SK-N-SH (cell line): Measurements from ENCODE around the gene HELT. TPM values are rescaled to one million over a fixed set of nuclear protein-coding genes. Genes with fewer than 3 reads are reported as not detected.

Experiments
- CTCF ChIA-PET: fragments of 300-600, 350-600 bp; formaldehyde crosslinking; extraction: SDS; loops from one replicate; lab custom pipeline; 2021; lab: Yijun Ruan, JAX
- POLR2A ChIA-PET: fragments of 350-600 bp; sonication (Branson Sonifier 250); formaldehyde crosslinking; extraction: SDS; loops from one replicate; lab custom pipeline; 2020; ENCODE audit warnings: antibody characterized with exemption, inconsistent platforms; lab: Yijun Ruan, JAX
- DNase-seq: peaks from one replicate; pipeline ENCODE4 v3.0.0; 2012
- H2AFZ ChIP-seq: fragments of 200-600 bp; sonication (generic); 2 replicates; pipeline ENCODE4 v1.8.1; 2016; ENCODE audit warnings: antibody characterized with exemption, mild to moderate bottlenecking, low read depth
- H3F3A ChIP-seq: fragments of 200-600 bp; sonication (generic); replicated peaks from 2 replicates; pipeline ENCODE3; 2016; ENCODE audit warnings: antibody characterized with exemption, mild to moderate bottlenecking; ENCODE audit not compliant: insufficient read depth
- H3K27ac ChIP-seq, 2 experiments: fragments of 200-500 bp in 1 of 2; fragments of 200-600 bp in 1 of 2; sonication (Bioruptor generic) in 1 of 2; sonication (generic), shearing (Covaris generic) in 1 of 2; 2 replicates each; pipeline versions ENCODE4 v1.5.1 to v1.6.1; 2014 to 2016; ENCODE audit warnings: low read depth in 2 of 2, inconsistent platforms in 1 of 2, low read length in 1 of 2, mild to moderate bottlenecking in 1 of 2, mixed read lengths in 1 of 2
- H3K27me3 ChIP-seq: fragments of 200-600 bp; sonication (generic), shearing (Covaris generic); 2 replicates; pipeline ENCODE4 v1.6.1; 2016; ENCODE audit warnings: mixed run types; ENCODE audit not compliant: insufficient read depth
- H3K36me3 ChIP-seq, 2 experiments: fragments of 200-500 bp in 1 of 2; fragments of 200-600 bp in 1 of 2; sonication (Bioruptor generic) in 1 of 2; sonication (generic) in 1 of 2; replicated peaks in 1 of 2; 2 replicates each; pipeline versions ENCODE3 to v1.5.1; 2014 to 2016; ENCODE audit warnings: low read length in 1 of 2, mild to moderate bottlenecking in 1 of 2; ENCODE audit not compliant: insufficient read depth in 2 of 2, control insufficient read depth in 1 of 2
- H3K4me1 ChIP-seq, 2 experiments: fragments of 200-500 bp in 1 of 2; fragments of 200-600 bp in 1 of 2; sonication (Bioruptor generic) in 1 of 2; sonication (generic), shearing (Covaris generic) in 1 of 2; 2 replicates each; pipeline versions ENCODE4 v1.5.1 to v1.6.1; 2014 to 2016; ENCODE audit warnings: low read depth in 1 of 2, low read length in 1 of 2, mixed run types in 1 of 2; ENCODE audit not compliant: insufficient read depth in 2 of 2, control insufficient read depth in 1 of 2
- H3K4me2 ChIP-seq: fragments of 200-600 bp; sonication (generic), shearing (Covaris generic); 2 replicates; pipeline ENCODE4 v1.6.1; 2017; ENCODE audit warnings: mixed run types
- H3K4me3 ChIP-seq, 2 experiments: fragments of 200-500 bp in 1 of 2; fragments of 200-600 bp in 1 of 2; sonication (Bioruptor generic) in 1 of 2; sonication (generic), shearing (Covaris generic) in 1 of 2; 2 replicates each; pipeline versions ENCODE4 v1.5.1 to v1.8.1; 2014 to 2016; ENCODE audit warnings: low read depth in 2 of 2, inconsistent platforms in 1 of 2, low read length in 1 of 2, mild to moderate bottlenecking in 1 of 2, mixed read lengths in 1 of 2, moderate library complexity in 1 of 2
- H3K79me2 ChIP-seq: fragments of 200-600 bp; sonication (generic); 2 replicates; pipeline ENCODE4 v1.8.1; 2017; ENCODE audit warnings: mild to moderate bottlenecking; ENCODE audit not compliant: insufficient read depth
- H3K9ac ChIP-seq: fragments of 200-600 bp; sonication (generic); 2 replicates; pipeline ENCODE4 v1.6.1; 2017; ENCODE audit warnings: mixed run types
- H3K9me2 ChIP-seq: fragments of 200-600 bp; sonication (generic); 2 replicates; pipeline ENCODE4 v1.6.1; 2017; ENCODE audit warnings: mixed run types
- H3K9me3 ChIP-seq: fragments of 200-600 bp; sonication (generic); 2 replicates; pipeline ENCODE4 v1.6.1; 2017; ENCODE audit warnings: mixed run types, mild to moderate bottlenecking, moderate library complexity
- H4K20me1 ChIP-seq: fragments of 200-600 bp; sonication (generic); 2 replicates; pipeline ENCODE4 v1.6.1; 2017; ENCODE audit warnings: mild to moderate bottlenecking, mixed run types; ENCODE audit not compliant: insufficient read depth
- CHD2 ChIP-seq: fragments of 150-350 bp; IDR thresholded peaks from 2 replicates; pipeline ENCODE4 v1.6.1; 2018; ENCODE audit warnings: low read length; ENCODE audit not compliant: partially characterized antibody
- CTCF ChIP-seq: fragments of 200-600 bp; sonication (generic); IDR thresholded peaks from 2 replicates; pipeline ENCODE4 v1.6.1; 2017; ENCODE audit warnings: antibody characterized with exemption, mild to moderate bottlenecking, moderate library complexity
- EP300 ChIP-seq, 2 experiments: IDR thresholded peaks; 2 replicates each; pipeline versions ENCODE4 v1.4.0 to v1.6.1; 2012; ENCODE audit warnings: borderline replicate concordance in 1 of 2, low read depth in 1 of 2, low read length in 1 of 2
- FOSL2 ChIP-seq: IDR thresholded peaks from 2 replicates; pipeline ENCODE4 v1.4.0; 2012; ENCODE audit warnings: low read depth, mild to moderate bottlenecking, moderate library complexity, borderline replicate concordance
- FOXJ3 ChIP-seq: sonication (generic); formaldehyde crosslinking; IDR thresholded peaks from 2 replicates; pipeline ENCODE4 v1.5.1; 2020; ENCODE audit warnings: mild to moderate bottlenecking, missing genetic modification reagents
- GABPA ChIP-seq: IDR thresholded peaks from 2 replicates; pipeline ENCODE4 v1.4.0; 2012; ENCODE audit warnings: low read depth, mild to moderate bottlenecking
- MXI1 ChIP-seq: IDR thresholded peaks from 2 replicates; pipeline ENCODE4 v1.6.1; 2012; ENCODE audit warnings: mild to moderate bottlenecking, low read depth, low read length, improper control_type of control experiment
- NFIC ChIP-seq: IDR thresholded peaks from 2 replicates; pipeline ENCODE4 v1.4.0; 2012; ENCODE audit warnings: borderline replicate concordance
- POLR2AphosphoS5 ChIP-seq: IDR thresholded peaks from 2 replicates; pipeline ENCODE4 v1.6.1; 2012; ENCODE audit warnings: low read depth, low read length
- RAD21 ChIP-seq: IDR thresholded peaks from 2 replicates; pipeline ENCODE4 v1.6.1; 2012; ENCODE audit warnings: mild to moderate bottlenecking, low read length
- RCOR1 ChIP-seq: fragments of 150-350 bp; IDR thresholded peaks from 2 replicates; pipeline ENCODE4 v1.6.1; 2017; ENCODE audit warnings: antibody characterized with exemption, low read length
- RXRA ChIP-seq: IDR thresholded peaks from 2 replicates; pipeline ENCODE4 v1.4.0; 2012; ENCODE audit warnings: low read depth, mild to moderate bottlenecking, borderline replicate concordance
- TCF12 ChIP-seq: IDR thresholded peaks from 2 replicates; pipeline ENCODE4 v1.4.0; 2012
- TEAD4 ChIP-seq: IDR thresholded peaks from 2 replicates; pipeline ENCODE4 v1.4.0; 2012; ENCODE audit warnings: mild to moderate bottlenecking, borderline replicate concordance; ENCODE audit not compliant: insufficient read depth
- USF1 ChIP-seq: IDR thresholded peaks from 2 replicates; pipeline ENCODE4 v1.4.0; 2012; ENCODE audit warnings: low read depth, borderline replicate concordance
- YY1 ChIP-seq: IDR thresholded peaks from 2 replicates; pipeline ENCODE4 v1.4.0; 2012; ENCODE audit warnings: low read depth, mild to moderate bottlenecking
- ZBTB33 ChIP-seq: IDR thresholded peaks from 2 replicates; pipeline ENCODE4 v1.4.0; 2012; ENCODE audit warnings: low read depth, borderline replicate concordance
- WGBS: methylation state at CpG from one replicate; pipeline ENCODE4 v1.1.6; 2017; ENCODE audit warnings: low lambda C conversion rate; 5-methylcytosine and 5-hydroxymethylcytosine counted together
- polyA plus RNA-seq, 3 experiments: library from polyadenylated mRNA; depleted of rRNA; stranded (reverse); fragments of >200 nt; gene quantifications; 2 replicates each; pipeline ENCODE4 v1.2.3, GENCODE V29; 2012
- TF ChIP-seq, protein P1 (sequence below): fragments of 150-350 bp; IDR thresholded peaks from 2 replicates; pipeline ENCODE4 v1.6.1; 2016; ENCODE audit warnings: mild to moderate bottlenecking, low read depth, low read length
- TF ChIP-seq, protein P2 (sequence below): IDR thresholded peaks from 2 replicates; pipeline ENCODE4; 2012

Gene HELT, protein sequence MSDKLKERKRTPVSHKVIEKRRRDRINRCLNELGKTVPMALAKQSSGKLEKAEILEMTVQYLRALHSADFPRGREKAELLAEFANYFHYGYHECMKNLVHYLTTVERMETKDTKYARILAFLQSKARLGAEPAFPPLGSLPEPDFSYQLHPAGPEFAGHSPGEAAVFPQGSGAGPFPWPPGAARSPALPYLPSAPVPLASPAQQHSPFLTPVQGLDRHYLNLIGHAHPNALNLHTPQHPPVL
- polyA plus RNA-seq (2012; rRNA removed) = not detected in 2 replicates
- not detected in 2 replicates for polyA plus RNA-seq (2012; cell fraction: cytosol; rRNA removed)
- not detected in 2 replicates for polyA plus RNA-seq (2012; cell fraction: nucleus; rRNA removed)

- H3K4me3 ChIP-seq = no peak within 1 kb of the TSS
- H2AFZ ChIP-seq = no peak within 1 kb of the TSS
- 1% methylated on average over 34 of the region's 58 CpGs for WGBS
- H3K27ac ChIP-seq = no peak within 1 kb of the TSS
- H3F3A ChIP-seq = no peaks in the 10 kb centered on the region
- no peaks in the 10 kb centered on the region for H4K20me1 ChIP-seq
- H3K4me1 ChIP-seq = no peaks in the 10 kb centered on the region
- H3K36me3 ChIP-seq = no peaks in the 10 kb centered on the region
- H3K79me2 ChIP-seq = no peaks in the 10 kb centered on the region
- ChIA-PET CTCF (interaction anchor here (1.5 to 1.9 kb wide), 3 partner anchors 13 to 116 kb away, joined by 4 to 7 read pairs (median 5); no protein-coding TSS in a partner anchor), POLR2A (no interaction called here)
- H3K4me2 ChIP-seq = no peak within 1 kb of the TSS
- DNase-seq = no peak
- H3K9me3 ChIP-seq = no peaks in the 10 kb centered on the region
- H3K9me2 ChIP-seq = no peaks in the 10 kb centered on the region
- peaks cover 60% of the 10 kb centered on the region for H3K27me3 ChIP-seq
- H3K9ac ChIP-seq = no peak within 1 kb of the TSS
- TF ChIP-seq RCOR1 (no peak), RAD21 (no peak), TEAD4 (no peak)
Measured at GRCh38 chr4:185017964-185018772, at the start of gene HELT. TSS of gene HELT (plus strand) at chr4:185018490. CDS start at chr4:185018929, 439 bp downstream.

DNA sequence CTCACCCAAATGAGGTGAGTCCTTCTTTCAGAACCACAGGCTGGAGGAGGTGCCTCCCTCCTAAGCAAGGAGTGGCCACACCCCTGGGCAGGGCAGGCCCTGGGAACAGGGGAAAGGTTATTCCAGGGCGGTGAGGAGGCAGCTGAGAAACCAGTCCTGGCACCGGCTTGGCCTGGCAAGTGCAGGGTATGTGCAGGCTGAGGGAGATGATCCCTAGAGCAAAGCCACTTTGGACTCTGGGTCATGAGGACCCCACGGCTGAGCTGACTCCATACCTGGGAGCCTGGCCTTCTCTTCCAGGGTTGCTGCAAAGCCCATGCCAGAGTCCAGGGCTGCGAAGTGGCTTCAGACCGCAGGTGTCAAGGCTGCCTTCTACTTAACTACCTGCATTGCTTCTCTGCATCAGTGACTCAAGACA is 49.5 kb upstream of the HELT start:
- H3F3A ChIP-seq = no peaks in the 10 kb centered on the region
- no peaks in the 10 kb centered on the region for H3K9me2 ChIP-seq
- H3K79me2 ChIP-seq = no peaks in the 10 kb centered on the region
- H3K9me3 ChIP-seq = no peaks in the 10 kb centered on the region
- ChIA-PET CTCF (no interaction called here), POLR2A (no interaction called here)
- no peaks in the 10 kb centered on the region for H3K27me3 ChIP-seq
- no peaks in the 10 kb centered on the region for H3K4me1 ChIP-seq
- H2AFZ ChIP-seq = no peak overlapping the region
- H3K36me3 ChIP-seq = no peaks in the 10 kb centered on the region
- H4K20me1 ChIP-seq = no peaks in the 10 kb centered on the region
- H3K4me3 ChIP-seq = no peak overlapping the region
- no peak overlapping the region for H3K4me2 ChIP-seq
- no peak overlapping the region for H3K27ac ChIP-seq
- no peak overlapping the region for H3K9ac ChIP-seq
- no peak for DNase-seq
- 43% methylated on average over 2 of the region's 5 CpGs for WGBS
- no peak for TF ChIP-seq MXI1
- no peak for TF ChIP-seq POLR2AphosphoS5
- TF ChIP-seq NFIC = no peak
- no peak for TF ChIP-seq RXRA
- no peak for TF ChIP-seq TCF12
- TF ChIP-seq FOXJ3 (CRISPR knock-in tag) = no peak
- TF ChIP-seq GABPA = no peak
- no peak for TF ChIP-seq RCOR1
- TF ChIP-seq, protein P1, sequence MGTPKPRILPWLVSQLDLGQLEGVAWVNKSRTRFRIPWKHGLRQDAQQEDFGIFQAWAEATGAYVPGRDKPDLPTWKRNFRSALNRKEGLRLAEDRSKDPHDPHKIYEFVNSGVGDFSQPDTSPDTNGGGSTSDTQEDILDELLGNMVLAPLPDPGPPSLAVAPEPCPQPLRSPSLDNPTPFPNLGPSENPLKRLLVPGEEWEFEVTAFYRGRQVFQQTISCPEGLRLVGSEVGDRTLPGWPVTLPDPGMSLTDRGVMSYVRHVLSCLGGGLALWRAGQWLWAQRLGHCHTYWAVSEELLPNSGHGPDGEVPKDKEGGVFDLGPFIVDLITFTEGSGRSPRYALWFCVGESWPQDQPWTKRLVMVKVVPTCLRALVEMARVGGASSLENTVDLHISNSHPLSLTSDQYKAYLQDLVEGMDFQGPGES = no peak
- no peak for TF ChIP-seq FOSL2
- TF ChIP-seq CTCF = no peak
- no peak for TF ChIP-seq USF1
- no peak for TF ChIP-seq YY1
- no peak for TF ChIP-seq CHD2
- TF ChIP-seq EP300 (IDR thresholded peaks at IDR 0.05; ENCODE audit: borderline replicate concordance in 1 of 2, low read depth in 1 of 2, low read length in 1 of 2) = no peak
- no peak for TF ChIP-seq ZBTB33
- TF ChIP-seq, protein P2, sequence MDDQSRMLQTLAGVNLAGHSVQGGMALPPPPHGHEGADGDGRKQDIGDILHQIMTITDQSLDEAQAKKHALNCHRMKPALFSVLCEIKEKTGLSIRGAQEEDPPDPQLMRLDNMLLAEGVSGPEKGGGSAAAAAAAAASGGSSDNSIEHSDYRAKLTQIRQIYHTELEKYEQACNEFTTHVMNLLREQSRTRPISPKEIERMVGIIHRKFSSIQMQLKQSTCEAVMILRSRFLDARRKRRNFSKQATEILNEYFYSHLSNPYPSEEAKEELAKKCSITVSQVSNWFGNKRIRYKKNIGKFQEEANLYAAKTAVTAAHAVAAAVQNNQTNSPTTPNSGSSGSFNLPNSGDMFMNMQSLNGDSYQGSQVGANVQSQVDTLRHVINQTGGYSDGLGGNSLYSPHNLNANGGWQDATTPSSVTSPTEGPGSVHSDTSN = no peak
